GM03348 (cell line): Measurements from ENCODE around the gene CPNE4.
A peak's percentile ranks its signal among the peaks of the same experiment; 100 is the strongest.

Source experiments
- DNase-seq: peaks from one replicate; pipeline ENCODE4 v3.0.0; 2012; ENCODE audit warnings: low spot score

The CPNE4 gene

GRCh38 chr3:131881777-131882176 is 153.0 kb downstream of the CPNE4 start:
- no peak for DNase-seq

GRCh38 chr3:131880948-131881347 is 153.9 kb downstream of the CPNE4 start:
- DNase-seq, result no peak

GRCh38 chr3:131868203-131868602 is 166.6 kb downstream of the CPNE4 start:
- no peak for DNase-seq

- no peak for DNase-seq
Observed at GRCh38 chr3:131856171-131856570, 178.6 kb downstream of the CPNE4 start.

- no peak for DNase-seq
Observed at GRCh38 chr3:131850223-131850622, 184.6 kb downstream of the CPNE4 start.

GRCh38 chr3:131849616-131850015 is 185.2 kb downstream of the CPNE4 start:
- DNase-seq, result no peak

GRCh38 chr3:131847966-131848510 is 186.8 kb downstream of the CPNE4 start:
- DNase-seq, result no peak

GRCh38 chr3:131846296-131846924 is 188.4 kb downstream of the CPNE4 start:
- DNase-seq, result no peak

GRCh38 chr3:131843174-131843573 is 191.6 kb downstream of the CPNE4 start:
- no peak for DNase-seq

- DNase-seq, result peak; percentile 41
Observed at GRCh38 chr3:131840156-131840797, 194.5 kb downstream of the CPNE4 start.

- DNase-seq, result no peak
Observed at GRCh38 chr3:131835906-131836305, 198.9 kb downstream of the CPNE4 start.

- no peak for DNase-seq
Observed at GRCh38 chr3:131831608-131832007, 203.2 kb downstream of the CPNE4 start.

GRCh38 chr3:131821191-131821762 is 213.5 kb downstream of the CPNE4 start:
- no peak for DNase-seq

GRCh38 chr3:131819381-131820055 is 215.3 kb downstream of the CPNE4 start:
- no peak for DNase-seq

- no peak for DNase-seq
Observed at GRCh38 chr3:131812433-131812832, 222.4 kb downstream of the CPNE4 start.

GRCh38 chr3:131811481-131811880 is 223.3 kb downstream of the CPNE4 start:
- no peak for DNase-seq

GRCh38 chr3:131807822-131808221 is 227.0 kb downstream of the CPNE4 start:
- DNase-seq, result no peak

GRCh38 chr3:131806736-131807135 is 228.1 kb downstream of the CPNE4 start:
- DNase-seq, result no peak

GRCh38 chr3:131804565-131805133 is 230.2 kb downstream of the CPNE4 start:
- DNase-seq, result no peak

- DNase-seq, result no peak
Observed at GRCh38 chr3:131803113-131803512, 231.7 kb downstream of the CPNE4 start.

GRCh38 chr3:131802029-131802428 is 232.8 kb downstream of the CPNE4 start:
- DNase-seq, result no peak

GRCh38 chr3:131801566-131801965 is 233.2 kb downstream of the CPNE4 start:
- no peak for DNase-seq
